GM11168 (cell line): ENCODE measurements around the gene MYH15.

Source experiments
- in situ Hi-C: fragments of 300-500 bp; cut with MboI; formaldehyde crosslinking; loops from one replicate; pipeline ENCODE4 v1.12.0; 2022; ENCODE audit warnings: low sequenced_read_pairs; ENCODE audit not compliant: unreplicated experiment

MYH15 gene

DNA sequence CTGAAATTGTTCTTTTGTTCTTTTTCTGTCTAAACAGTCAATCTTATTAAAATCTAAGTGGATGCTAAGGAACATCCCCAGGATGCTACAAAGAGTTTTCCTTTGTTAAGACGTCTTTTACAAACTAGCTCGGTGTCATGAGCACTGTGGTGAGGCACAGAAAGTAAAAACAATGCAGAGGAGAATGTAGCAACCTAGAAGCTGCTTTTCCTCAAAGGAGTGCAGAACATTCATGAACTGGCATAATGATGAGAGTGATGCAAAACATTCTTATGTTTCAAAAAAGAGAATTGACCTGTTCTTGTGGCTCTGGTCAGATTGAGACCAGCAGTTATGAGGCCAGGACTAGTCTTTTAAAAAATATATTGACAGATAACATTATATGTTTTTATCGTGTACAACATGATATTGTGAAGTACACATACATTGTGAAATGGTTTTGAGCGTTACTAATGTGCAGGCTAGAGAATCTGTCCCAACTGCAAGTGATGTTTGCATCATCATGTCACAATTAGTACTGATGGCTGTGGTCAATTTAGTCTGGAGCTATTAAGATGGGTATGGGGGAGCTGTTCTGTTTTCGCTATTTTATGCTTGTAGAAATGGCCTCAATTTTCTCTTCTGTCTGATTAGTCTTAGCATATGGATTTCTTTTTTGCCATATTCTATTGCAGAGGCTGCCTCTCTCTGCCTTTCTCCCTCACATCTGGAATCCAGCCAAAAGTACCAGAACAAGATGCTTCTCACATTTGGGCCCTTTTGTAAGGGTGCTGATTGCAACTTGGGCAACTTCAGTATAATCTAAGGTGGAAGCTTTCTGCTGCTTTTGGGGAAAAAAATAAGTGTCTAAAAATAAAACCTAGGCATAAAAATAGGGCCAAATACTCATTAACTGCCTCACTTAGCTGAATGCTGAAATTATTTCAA lies 163.8 kb downstream of the MYH15 start:
- in situ Hi-C loops: no loop called here

DNA sequence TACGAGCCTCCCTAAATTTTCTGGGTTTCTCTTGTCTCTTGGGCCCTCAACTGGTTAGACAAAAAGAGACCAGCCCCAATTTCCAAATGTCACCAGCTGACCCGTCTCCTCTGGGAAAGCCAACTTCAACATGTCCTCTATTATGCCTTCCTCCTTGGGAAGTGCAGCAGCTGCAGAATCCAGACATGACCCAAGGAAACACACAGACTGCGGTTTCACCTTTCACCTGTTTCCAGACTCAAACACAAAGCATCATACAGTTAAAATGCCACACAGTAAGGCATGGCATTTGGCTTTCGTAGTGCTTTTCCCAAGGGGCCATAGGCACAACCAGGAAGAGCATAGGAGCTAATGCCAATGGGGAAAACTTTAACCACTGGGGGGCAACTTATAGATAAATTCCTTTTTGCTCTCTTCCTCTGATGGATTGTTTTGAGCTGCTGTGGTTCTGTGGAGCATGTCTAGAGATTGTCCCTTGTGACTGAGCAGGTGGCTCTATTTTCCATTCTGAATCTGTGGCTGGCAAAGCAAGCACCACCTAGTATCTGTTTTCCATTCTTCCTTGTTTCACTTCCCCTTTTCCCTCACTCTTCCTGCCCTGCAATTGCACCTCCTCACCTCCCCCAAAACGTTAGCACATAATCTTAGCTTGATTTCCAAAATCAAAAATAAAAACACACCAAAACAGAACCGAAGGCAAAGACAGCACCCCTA lies 164.7 kb downstream of the MYH15 start:
- in situ Hi-C loops: no loop called here

DNA sequence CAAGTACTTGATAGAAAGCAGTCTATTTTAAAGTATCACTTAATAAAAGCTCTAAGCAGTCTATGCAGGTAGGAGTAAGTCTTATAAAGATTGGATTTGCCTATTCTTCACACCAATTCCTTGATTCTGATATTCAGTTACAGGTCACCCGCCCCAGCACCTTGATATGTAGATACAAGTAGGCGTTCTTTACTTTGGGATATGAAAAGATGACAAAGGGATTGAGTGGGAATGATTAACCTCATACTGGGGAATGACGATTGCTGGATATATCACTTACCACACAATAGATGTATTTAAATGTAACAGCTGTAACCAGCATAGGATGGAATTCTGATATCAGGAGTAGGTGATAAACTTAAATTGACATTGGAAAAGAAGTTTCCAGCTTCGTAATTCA lies 166.9 kb downstream of the MYH15 start:
- in situ Hi-C loops: no loop called here

DNA sequence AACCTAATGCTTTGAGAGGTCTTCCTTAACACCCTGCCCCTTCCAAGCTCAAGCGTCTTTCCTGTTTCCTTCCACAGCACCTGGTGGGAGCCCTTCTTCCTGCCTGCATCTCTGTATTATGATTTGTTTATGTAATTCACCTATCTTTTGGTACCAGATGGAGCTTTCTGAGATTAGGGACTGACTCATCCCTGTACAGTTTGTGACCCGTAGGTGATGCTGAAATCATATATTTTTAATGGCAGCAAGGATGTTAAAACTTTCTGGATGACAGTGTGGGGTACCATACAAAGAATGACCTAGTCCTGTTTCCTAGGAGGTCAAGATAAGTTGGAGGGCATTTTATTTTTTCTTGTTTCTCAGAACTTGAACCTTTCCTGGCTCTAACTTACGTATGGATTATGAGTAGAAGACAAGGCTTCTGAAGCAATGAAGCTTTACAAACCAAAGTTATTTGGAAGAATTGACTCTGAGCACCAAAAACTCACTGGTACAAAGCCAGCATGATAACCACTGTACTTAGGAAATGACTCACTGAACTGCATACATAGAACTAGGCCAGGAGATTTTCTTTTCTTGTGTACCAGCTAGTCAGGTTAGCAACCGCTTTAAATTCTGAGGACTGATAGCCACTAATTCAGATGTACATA lies 167.4 kb downstream of the MYH15 start:
- in situ Hi-C loops: no loop called here

DNA sequence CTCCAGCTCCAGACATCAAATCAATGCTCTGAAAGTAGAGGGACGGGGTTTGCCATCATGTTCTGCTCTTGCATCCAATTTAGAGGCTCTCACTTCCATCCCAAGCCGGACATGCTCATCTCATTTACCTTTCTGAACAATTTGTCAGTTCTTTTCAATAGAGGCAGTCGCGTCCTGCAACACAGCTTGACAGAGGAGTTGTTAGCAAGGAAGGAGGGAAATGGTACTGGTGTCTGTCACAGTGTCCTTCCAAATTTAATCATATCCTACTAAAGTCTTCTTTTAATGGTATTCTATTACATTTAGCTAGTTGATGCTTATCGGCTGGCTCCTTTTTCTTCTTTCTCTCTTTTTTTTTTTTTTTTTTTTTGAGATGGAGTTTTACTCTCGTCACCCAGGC lies 168.5 kb downstream of the MYH15 start:
- in situ Hi-C loops: no loop called here

DNA sequence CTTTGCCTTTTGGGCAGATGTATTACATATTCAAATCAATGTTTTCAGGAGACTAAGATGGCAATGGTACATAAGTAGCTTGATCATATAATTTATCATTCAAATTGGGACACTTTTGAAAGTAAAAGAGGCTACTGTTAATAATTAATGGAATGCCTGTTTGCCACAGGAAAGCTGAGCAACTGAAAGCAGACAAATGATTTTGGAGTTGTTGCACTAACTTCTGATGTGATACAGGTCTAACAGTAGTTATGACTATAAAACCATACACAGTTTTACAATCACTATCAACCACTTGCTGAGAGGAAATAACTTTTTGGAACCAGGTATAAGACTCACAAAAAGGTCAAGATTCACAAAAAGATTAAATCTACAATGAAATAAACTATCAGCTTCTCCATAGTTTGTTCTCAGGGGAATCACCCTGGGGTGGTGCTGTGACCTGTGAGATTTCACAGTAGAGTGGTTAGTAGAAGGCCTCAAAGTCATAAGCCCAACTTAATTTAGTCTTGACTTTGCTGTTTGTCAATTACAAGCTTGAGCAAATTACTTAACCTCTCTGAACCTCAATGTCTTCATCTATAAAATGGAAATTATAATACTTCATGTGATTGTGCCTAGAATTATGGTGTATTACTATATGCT lies 171.4 kb downstream of the MYH15 start:
- in situ Hi-C loops: no loop called here

DNA sequence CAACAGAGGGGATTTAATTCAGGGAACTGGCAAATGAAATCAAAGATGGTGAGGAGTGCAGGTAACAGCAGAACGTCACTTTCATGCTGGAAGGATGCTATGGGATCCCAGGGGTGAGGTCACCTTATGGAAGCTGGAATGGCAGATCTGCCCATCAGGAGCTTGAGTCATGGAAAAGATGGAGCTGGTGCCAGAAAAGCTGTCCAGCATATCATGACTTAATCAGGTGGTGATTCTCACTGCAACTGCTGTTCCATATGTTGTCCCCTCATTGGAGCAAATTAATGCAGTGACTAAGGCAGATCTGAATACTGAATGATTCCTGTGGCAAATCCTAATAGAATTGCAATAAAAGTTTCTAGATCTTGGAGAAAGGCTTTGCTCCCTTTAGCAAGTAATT lies 175.7 kb downstream of the MYH15 start:
- in situ Hi-C loops: no loop called here

DNA sequence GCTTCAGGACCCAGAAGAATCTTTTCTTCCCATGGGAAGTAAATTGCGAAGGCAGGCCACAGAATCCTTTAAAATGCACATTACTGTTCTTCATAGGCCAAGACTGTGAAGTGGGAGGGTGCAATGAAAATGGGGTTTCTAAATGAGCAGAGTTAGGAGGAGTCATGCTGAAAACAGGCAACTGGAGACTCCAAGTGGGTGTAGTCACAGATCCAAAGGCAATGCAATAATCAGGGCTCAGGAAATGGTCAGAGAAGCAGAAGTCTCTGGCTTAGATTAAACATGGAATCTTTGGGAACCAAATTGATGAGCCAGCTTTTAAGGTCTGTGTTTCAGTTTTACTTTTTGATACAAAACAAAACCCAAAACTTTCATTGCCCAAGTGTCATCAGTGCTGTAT lies 176.4 kb downstream of the MYH15 start:
- in situ Hi-C loops: no loop called here

DNA sequence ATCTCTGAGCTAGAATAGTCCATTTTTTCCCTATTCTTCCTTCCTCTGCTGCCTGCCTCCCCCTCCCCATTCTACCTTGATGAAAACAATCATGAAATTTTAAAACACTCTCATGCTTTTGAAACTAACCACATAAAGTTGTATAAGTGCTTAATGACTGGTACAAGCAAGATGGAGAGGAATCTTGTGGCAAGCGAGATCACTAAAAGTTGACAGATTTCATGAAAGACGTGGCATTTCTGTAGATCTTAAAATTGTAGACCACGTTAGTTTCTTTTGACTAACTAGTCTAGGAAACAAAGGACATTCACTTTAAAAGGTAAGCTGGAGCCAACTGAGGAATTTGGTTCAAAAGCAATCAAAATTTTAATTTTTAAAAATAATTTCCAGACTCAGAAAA lies 178.6 kb downstream of the MYH15 start:
- in situ Hi-C loops: no loop called here
